HG03108 (cell line): ENCODE results near the gene GCFC2.
"Not testable (repeated sequence)": the region's sequence is repeated elsewhere in the genome, so short reads cannot be mapped to it uniquely, and the experiment has no call there.

Experiments
- ATAC-seq: cut with Tn5 transposase; IDR thresholded peaks from one replicate; pipeline ENCODE4 v1.9.1; 2021; ENCODE audit warnings: moderate library complexity; ENCODE audit not compliant: unreplicated experiment

GCFC2 gene

DNA sequence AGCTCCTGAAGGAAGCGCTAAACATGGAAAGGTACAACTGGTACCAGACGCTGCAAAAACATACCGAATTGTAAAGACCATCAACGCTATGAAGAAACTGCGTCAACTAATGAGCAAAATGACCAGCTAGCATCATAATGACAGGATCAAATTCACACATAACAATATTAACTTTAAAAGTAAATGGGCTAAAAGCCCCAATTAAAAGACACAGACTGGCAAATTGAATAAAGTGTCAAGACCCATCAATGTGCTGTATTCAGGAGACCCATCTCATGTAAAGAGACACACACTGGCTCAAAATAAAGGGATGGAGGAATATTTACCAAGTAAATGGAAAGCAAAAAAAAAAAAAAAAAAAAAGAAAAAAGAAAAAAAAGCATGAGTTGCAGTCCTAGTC lies 27.3 kb downstream of the GCFC2 start:
- ATAC-seq: not testable (repeated sequence)

GRCh38 chr2:75680402-75680801 lies 30.3 kb downstream of the GCFC2 start:
- no peak for ATAC-seq

DNA sequence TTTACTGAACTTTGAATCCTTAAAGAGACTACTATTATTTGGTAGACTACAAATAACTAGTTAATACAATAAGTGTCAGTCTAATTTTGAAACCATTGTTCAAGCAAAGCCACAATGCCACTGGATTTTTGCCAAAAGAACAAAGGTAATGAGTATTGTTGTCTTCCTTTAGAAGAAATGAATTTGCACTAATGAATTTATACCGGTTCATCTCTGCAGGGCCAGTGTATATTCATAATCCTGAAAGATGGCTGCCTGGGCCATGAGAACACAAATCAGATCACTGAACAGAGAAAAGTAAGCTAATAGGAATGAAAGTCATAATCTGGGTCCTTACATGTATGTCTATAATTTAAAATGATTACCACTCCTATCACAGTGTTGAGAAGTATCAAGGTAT lies 31.2 kb downstream of the GCFC2 start:
- no peak for ATAC-seq

GRCh38 chr2:75676464-75676863 lies 34.3 kb downstream of the GCFC2 start:
- ATAC-seq: no peak

DNA sequence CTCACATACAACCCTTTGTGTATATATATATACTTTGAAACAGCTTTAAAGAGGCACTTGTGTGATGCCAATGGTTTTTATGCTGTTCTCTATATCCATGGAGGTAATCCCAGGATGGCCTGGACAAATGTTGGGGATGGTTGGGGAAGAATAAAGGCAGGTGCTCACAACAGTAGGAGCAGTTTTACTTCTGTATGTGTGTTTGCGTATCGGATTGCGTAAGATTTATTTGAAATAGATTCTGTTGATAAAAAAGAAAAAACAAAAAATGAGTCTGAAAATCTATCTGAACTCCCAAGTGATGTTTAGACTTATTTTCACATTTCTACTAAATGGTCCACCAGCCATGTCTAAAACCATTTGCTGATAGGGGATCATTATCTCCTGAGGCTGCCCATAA lies 34.8 kb downstream of the GCFC2 start:
- no peak for ATAC-seq

- ATAC-seq: not testable (repeated sequence)
Measured at GRCh38 chr2:75675423-75675822, 35.3 kb downstream of the GCFC2 start.

GRCh38 chr2:75667884-75668283 lies 42.8 kb downstream of the GCFC2 start:
- no peak for ATAC-seq

DNA sequence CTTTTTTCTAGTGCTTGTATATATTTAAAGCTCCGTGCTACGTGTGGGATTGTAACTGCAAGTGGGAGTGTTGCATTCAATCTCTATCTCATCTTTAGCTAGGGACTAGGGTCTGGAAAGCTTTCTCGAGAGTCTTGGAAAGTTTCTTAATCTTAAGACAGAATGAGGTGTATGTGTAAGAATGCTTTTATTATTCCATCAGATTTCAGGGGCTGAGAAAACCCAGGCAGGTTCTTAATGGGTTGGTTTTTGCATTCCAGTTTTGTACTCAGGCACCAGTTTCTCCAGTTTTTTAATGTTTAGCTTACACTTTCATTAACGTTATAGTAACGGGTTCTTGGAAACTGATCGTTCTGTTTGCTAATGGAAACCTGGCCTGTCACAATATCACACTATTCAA lies 43.8 kb downstream of the GCFC2 start:
- no peak for ATAC-seq

- no peak for ATAC-seq
Measured at GRCh38 chr2:75657798-75658197, 52.9 kb downstream of the GCFC2 start.

GRCh38 chr2:75656563-75656962 lies 54.2 kb downstream of the GCFC2 start:
- no peak for ATAC-seq

DNA sequence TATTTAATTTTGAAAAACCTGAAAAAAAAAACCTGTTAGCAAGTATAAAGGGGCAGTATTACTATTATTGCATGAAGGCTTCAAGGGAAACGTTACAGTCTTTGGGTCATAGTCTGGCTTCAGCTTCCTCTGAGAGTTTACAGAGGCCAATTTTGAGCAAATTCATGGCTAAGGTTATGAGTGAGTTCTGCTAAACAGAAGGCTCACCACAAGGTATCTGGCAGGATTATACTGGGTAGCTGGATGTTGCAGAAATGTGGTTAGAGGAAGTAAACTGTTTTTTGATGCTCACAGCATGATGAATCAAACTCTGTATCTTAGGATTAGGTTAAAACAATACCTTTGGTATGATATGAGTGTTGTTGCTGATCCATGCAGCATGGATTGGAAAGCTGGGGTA lies 54.9 kb downstream of the GCFC2 start:
- ATAC-seq: no peak

DNA sequence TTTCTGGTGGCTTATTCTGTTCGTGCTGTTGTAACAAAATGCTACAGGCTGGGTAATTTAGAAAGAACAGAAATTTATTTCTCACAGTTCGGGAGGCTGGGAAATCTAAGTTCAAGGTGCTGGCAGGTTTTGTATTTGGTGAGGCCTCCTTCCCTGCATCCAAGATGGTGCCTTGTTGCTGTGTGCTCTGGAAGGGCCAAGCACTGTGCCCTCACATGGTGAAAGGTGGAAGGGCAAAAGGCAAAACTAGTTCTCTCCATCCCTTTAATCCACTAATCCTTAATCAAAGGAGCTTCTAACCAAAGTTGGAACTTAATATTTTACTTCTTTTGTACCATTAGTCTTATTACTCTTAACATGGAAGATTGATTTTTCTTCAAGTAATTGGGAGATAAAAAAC lies 56.7 kb downstream of the GCFC2 start:
- no peak for ATAC-seq

- no peak for ATAC-seq
Measured at GRCh38 chr2:75647771-75648170, 62.9 kb downstream of the GCFC2 start.

DNA sequence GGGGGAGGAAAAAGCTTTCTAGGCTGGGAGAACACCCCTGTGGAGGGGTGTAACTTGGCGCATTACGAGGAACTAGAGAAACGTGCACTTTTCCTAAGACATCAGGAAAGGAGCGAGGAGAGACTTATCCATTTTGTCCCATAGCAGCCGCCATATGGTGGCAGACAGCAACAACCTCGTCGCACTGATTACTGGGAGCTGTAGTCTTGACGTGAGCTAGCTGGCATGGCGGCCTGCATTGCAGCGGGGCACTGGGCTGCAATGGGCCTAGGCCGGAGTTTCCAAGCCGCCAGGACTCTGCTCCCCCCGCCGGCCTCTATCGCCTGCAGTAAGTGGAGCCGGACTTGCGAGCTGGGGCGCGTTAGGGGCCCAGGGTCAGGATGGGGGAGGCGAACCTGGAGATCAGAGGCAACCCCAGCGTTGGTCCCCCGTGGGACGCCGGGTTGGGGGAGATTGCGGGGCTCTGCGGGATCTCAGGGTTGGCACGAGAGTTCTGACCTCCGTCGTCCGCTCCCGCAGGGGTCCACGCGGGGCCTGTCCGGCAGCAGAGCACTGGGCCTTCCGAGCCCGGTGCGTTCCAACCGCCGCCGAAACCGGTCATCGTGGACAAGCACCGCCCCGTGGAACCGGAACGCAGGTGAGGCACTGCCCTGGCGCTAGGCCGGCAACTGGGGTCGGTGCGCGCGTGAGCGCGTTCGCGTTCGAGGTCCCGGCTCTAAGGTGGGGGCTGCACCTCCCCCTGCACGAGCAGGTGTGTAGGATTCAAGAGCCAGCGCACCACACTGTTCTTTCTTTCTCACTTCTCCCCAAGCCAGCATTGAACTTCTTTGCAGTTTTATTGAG lies 63.9 kb downstream of the GCFC2 start, which contains the start of gene MRPL19:
MRPL19 (plus strand) TSS at position 201 of the 843 bp plus-strand sequence; CDS start at position 226, 25 bp downstream.
- ATAC-seq: peak; percentile 98

DNA sequence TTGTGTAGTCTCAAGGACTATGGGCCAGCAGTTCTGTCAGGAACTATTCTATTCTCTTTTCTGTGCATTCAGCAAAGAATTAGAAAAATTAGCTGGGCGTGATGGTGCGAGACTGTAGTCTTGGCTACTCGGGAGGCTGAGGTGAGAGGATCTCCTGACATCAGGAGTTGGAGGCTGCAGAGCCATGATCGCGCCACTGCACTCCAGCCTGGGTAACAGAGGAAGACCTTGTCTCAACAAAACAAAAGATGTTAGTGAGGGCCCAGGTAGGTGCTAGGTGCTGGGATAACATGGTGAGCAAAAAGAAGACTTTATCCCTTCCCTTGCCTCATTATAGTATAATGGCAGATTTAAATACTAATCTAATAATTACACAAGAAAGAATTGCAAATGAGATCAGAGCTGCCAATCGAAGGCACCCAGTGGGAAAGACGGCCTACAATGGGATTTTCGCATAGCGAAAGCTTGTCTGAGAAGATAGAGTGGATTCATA lies 64.6 kb downstream of the GCFC2 start:
- peak; percentile 4 for ATAC-seq

GRCh38 chr2:75645643-75646042 lies 65.1 kb downstream of the GCFC2 start:
- no peak for ATAC-seq

DNA sequence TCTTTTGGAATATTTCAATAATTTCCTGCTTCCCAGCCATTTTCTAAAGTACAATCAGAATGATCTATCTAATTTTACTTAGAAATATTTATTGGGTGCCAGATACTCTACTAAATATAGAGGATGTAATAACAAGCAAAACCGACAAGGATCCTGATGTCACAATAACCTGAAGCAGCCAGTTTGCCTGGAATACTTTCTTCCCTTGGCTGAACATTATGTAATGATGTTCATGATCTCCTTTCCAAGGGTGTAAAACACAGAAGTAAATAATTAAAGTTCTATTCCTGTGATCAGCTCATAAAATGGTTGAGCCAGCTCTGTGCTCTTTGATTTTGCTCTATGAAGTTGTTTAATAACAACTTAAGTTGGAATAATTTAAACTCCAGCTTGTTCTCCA lies 66.7 kb downstream of the GCFC2 start:
- no peak for ATAC-seq

- no peak for ATAC-seq
Measured at GRCh38 chr2:75641587-75641986, 69.1 kb downstream of the GCFC2 start.

DNA sequence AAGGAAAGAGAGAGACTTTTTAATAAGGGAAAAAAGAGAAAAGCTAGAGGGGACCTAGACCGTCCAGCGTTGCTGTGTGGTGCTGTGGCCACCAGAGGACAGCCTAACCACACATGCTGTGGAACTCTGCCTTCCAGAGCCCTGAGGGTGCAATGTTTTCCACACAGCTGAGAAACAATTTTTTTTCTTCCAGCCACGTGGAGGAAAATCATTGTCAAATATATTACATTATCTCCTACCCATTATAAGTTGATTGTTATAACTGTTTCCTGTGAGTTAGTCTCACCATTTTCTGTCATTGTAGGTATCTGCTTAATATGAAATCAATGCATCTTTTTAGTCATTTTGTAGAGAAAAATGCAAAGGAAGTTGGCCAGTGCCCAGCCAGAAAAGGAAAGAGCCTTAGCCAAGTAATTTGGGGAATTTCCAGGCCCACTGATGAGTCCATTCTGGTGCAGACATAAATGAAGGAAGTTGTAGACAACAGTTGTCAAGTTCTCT lies 70.0 kb downstream of the GCFC2 start:
- ATAC-seq: peak; percentile 90

DNA sequence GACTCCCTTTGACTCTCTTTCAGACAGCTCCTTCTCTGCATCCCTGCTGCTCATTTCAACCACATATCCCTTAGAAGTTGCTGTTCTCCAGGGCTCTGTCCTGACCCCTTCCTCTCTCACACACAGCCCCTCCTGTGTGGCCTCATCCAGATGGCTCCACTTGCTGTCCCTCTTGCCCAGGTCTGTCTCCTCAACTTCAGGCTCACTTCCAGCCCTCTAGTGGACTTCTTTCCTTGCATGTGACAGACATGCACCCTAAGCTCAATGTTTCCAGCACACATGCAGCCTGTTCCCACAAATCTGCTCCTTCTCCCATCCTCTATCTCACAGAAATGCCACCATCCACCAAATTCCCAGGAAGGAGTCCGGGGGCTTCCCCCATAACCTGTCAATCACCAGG lies 73.1 kb downstream of the GCFC2 start:
- no peak for ATAC-seq

DNA sequence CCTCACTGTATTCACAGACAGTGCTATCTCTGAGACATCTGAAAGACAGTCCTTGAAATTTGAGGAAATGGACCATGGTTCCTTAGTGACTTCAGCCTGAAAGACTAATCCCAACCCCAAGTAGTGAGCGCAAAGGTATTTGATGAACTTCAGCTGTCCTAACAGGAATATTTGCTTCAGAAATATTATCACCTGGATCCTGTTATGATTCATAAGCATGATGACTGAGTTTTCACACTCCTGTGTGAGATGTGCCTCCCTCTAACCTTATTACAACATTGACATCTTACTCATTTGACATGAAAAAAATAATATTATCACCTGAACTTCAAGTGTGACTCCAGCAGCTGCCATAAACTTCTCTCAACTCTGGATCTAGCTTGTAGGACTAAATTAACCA lies 75.8 kb downstream of the GCFC2 start:
- ATAC-seq: no peak

DNA sequence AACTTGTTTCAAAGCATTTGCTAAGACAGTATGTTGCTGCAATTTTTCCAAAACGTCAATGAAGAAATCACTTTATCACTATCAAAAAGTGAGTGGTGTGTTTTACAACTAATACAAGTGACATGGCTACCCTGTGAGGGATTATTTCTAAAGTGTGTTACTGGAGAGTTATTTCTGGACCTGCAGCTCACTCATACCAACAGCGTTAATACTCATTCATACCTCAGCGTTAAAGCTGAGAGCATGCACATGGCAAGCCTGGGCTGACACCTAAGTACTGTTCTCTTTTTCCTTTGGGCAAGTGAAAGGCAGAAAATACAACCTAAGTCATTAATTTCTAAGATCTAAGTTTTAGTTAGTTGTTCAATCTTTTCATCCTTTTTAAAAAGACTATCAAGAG lies 77.1 kb downstream of the GCFC2 start:
- ATAC-seq: no peak

DNA sequence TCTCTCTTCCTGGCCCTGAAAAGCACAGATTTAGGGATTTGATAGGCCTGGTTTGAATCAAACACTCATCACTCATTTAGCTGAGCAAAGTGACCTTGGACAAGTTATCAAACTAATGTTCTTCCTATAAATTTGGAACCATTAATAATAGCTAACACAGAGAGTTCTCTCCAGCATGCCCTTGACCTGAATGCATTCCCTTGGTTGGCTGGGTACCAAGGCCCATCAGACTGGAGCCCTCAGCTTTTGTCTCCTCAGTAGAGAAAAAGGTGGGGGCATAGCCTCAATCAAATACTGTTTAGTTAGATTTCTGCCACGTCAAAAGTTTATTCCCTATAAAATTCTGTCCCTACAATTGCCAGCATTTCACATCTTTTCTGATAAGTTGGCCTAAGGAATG lies 77.9 kb downstream of the GCFC2 start:
- ATAC-seq: no peak
